ENCODE data around the gene ASPA.

- TF ChIP-seq CTCF (IDR thresholded peaks at IDR 0.05; ENCODE audit: poor library complexity) (no peak), EZH2 (IDR thresholded peaks at IDR 0.05; ENCODE audit: borderline replicate concordance) (no peak)
These were observed 37.4 kb upstream of the ASPA start for GRCh38 chr17:3438368-3438767.
